ENCODE results near the gene MTG2.

MTG2 gene

GRCh38 chr20:62182469-62183425 is at the start of gene MTG2:
TSS of gene MTG2 (plus strand) at chr20:62183028. CDS start at chr20:62193421, 10,393 bp downstream.
- peak; percentile 81 to 86 for DNase-seq (ENCODE audit: low read depth in 1 of 2, low spot score in 1 of 2)

- DNase-seq (ENCODE audit: low read depth in 1 of 2, low spot score in 1 of 2), result no peak
Measured at GRCh38 chr20:62133051-62133845, 49.6 kb upstream of the MTG2 start.

- no peak for DNase-seq (ENCODE audit: low read depth in 1 of 2, low spot score in 1 of 2)
Measured at GRCh38 chr20:62133864-62134263, 49.0 kb upstream of the MTG2 start.

- no peak for DNase-seq (ENCODE audit: low read depth in 1 of 2, low spot score in 1 of 2)
Measured at GRCh38 chr20:62134735-62135231, 48.0 kb upstream of the MTG2 start.

- DNase-seq (ENCODE audit: low read depth in 1 of 2, low spot score in 1 of 2), result no peak
Measured at GRCh38 chr20:62135573-62136266, 47.1 kb upstream of the MTG2 start.

- peak; percentile 51 to 55 for DNase-seq (ENCODE audit: low read depth in 1 of 2, low spot score in 1 of 2)
Measured at GRCh38 chr20:62136283-62137091, 46.3 kb upstream of the MTG2 start.

GRCh38 chr20:62137092-62137384 is 45.8 kb upstream of the MTG2 start:
- DNase-seq (ENCODE audit: low read depth in 1 of 2, low spot score in 1 of 2), result no peak

GRCh38 chr20:62137478-62138203 is 45.2 kb upstream of the MTG2 start:
- no peak for DNase-seq (ENCODE audit: low read depth in 1 of 2, low spot score in 1 of 2)

- no peak for DNase-seq (ENCODE audit: low read depth in 1 of 2, low spot score in 1 of 2)
Measured at GRCh38 chr20:62138204-62138543, 44.7 kb upstream of the MTG2 start.

- no peak for DNase-seq (ENCODE audit: low read depth in 1 of 2, low spot score in 1 of 2)
Measured at GRCh38 chr20:62138912-62139311, 43.9 kb upstream of the MTG2 start.

- no peak for DNase-seq (ENCODE audit: low read depth in 1 of 2, low spot score in 1 of 2)
Measured at GRCh38 chr20:62139636-62140035, 43.2 kb upstream of the MTG2 start.

GRCh38 chr20:62141043-62141396 is 41.8 kb upstream of the MTG2 start:
- DNase-seq (ENCODE audit: low read depth in 1 of 2, low spot score in 1 of 2), result no peak

GRCh38 chr20:62141397-62142251 is 41.2 kb upstream of the MTG2 start:
- no peak for DNase-seq (ENCODE audit: low read depth in 1 of 2, low spot score in 1 of 2)

GRCh38 chr20:62142252-62143080 is 40.4 kb upstream of the MTG2 start:
- DNase-seq (ENCODE audit: low read depth in 1 of 2, low spot score in 1 of 2), result peak in 1 of 2 donors; percentile 11

- peak; percentile 75 to 82 for DNase-seq (ENCODE audit: low read depth in 1 of 2, low spot score in 1 of 2)
Measured at GRCh38 chr20:62143081-62143956, 39.5 kb upstream of the MTG2 start, which contains the start of the genes PSMA7 and SS18L1. TSS of gene PSMA7 (minus strand) at chr20:62143394. CDS start at chr20:62143303, 91 bp downstream. TSS of gene SS18L1 (plus strand) at chr20:62143769. CDS start at chr20:62143821, 52 bp downstream.

- DNase-seq (ENCODE audit: low read depth in 1 of 2, low spot score in 1 of 2), result peak in 1 of 2 donors; percentile 47
Measured at GRCh38 chr20:62143957-62144825, 38.6 kb upstream of the MTG2 start.
